Renal cortex interstitium (tissue), 11 donors: ENCODE results near the gene MERTK. TPM values are rescaled to one million over a fixed set of nuclear protein-coding genes. Genes with fewer than 3 reads are reported as not detected.

ENCODE experiments used
- DNase-seq, 11 donors: peaks; one replicate each; pipeline ENCODE4 v3.0.0-alpha.2; 2013; ENCODE audit warnings: low read depth in 9 of 11, low spot score in 4 of 11; ENCODE audit errors: extremely low read depth in 1 of 11
- polyA plus RNA-seq, 3 donors: library from polyadenylated mRNA; unstranded; fragments of 120-200 nt; gene quantifications; one replicate each; pipeline ENCODE4 v1.2.1, GENCODE V29; 2013; ENCODE audit not compliant: insufficient read length in 3 of 3

The MERTK gene
- polyA plus RNA-seq, 3 donors, result 17.0 to 20.4 (median 18.7) TPM

GRCh38 chr2:111966241-111966640, 67.8 kb downstream of the MERTK start:
- DNase-seq, result no peak

GRCh38 chr2:111967018-111967417, 68.6 kb downstream of the MERTK start:
- DNase-seq, result no peak

GRCh38 chr2:111970453-111970852, 72.0 kb downstream of the MERTK start:
- no peak for DNase-seq

- DNase-seq, result no peak
Measured at GRCh38 chr2:111972955-111973565, 74.7 kb downstream of the MERTK start.

DNA sequence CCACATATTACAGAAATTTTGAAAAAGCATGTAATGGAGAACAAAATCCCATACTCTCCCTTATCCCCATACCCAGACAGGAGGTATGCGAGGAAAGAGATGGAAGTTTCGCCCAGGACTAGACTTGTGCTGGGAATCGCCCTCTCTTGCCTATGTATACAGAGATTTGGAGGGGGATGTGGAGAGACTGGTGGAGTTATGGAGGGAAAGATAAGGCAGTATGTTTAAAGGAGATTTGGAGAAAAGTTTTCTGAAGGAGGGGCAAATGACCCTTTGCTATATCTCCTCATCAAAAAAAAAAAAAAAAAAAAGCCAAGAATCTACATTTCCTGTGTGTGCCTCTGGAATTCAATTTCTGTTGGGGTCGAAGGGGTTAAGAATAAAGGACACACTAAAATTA, 75.3 kb downstream of the MERTK start:
- DNase-seq, result no peak

GRCh38 chr2:111975053-111975552, 76.7 kb downstream of the MERTK start:
- DNase-seq, result no peak

GRCh38 chr2:111975819-111976218, 77.4 kb downstream of the MERTK start:
- DNase-seq, result no peak

GRCh38 chr2:111977240-111977639, 78.8 kb downstream of the MERTK start:
- no peak for DNase-seq

- DNase-seq, result no peak
Measured at GRCh38 chr2:111978452-111979170, 80.2 kb downstream of the MERTK start.

- DNase-seq, result no peak
Measured at GRCh38 chr2:111981666-111982065, 83.3 kb downstream of the MERTK start.

- no peak for DNase-seq
Measured at GRCh38 chr2:111982822-111983221, 84.4 kb downstream of the MERTK start.

DNA sequence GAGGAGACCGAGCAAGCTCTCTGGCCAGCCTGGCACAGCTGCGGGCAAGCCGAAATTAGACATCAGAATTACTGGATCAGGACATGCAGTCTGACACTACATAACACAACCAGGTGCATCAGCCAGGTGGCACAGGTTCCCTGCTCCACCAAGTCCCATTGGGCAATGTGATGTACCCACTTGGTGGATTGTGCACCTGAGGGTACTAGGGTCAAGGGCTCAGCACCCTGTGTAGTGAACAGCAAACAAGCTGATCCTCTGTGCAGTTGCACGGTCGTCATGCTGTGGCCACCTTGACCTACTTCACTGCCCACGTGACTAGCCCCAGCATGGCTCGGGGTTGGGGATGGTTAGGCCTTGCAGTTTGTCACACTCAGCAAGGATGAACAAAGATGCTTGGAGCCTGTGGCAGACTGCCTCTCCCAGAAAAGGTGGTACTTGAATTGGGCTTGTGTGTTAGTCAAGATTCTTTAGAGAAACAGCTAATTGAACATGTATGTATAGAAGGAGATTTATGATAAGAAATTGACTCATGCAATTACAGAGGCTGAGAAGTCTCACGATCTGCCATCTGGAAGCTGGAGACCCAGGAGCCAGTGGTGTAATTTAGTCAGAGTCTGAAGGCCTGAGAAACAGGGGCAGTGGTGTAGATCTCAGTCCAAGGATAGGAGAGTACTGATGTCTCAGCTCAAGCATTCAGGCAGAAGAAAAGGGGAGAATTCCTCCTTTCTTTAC, 85.2 kb downstream of the MERTK start:
- DNase-seq, result no peak

- DNase-seq, result no peak
Measured at GRCh38 chr2:111984213-111984604, 85.8 kb downstream of the MERTK start.

DNA sequence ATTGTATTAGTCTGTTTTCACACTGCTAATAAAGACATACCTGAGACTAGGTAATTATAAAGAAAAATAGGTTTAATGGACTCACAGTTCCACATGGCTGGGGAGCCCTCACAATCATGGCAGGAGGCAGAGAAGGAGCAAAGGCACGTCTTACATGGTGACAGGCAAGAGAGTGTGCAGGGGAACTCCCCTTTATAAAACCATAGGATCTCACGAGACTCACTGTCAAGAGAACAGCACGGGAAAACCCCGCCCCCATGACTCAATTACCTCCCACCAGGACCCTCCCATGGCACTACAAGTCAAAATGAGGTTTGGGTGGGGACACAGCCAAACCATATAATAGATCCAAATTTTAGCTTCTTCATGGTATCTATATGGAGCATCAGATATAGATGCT, 87.1 kb downstream of the MERTK start:
- DNase-seq, result no peak

GRCh38 chr2:111986116-111986900, 87.9 kb downstream of the MERTK start:
- DNase-seq, result no peak

DNA sequence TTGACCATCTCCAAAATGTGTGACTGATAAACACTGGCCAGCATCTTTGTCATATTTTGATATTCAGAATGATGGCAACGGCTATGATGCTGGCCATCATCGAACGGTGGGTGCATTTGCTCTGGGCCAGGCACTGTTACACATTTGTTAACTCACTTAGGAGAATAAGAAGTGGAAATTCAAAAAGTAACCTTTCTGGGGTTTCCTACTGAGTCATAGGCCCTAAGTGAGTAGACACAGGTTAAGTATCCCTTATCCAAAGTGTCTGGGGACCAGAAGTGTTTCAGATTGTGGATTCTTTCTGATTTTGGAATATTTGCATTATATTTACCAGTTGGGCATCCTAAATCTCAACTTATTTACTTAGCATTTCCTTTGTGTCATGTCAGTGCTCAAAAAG, 92.0 kb downstream of the MERTK start:
- DNase-seq, result no peak

GRCh38 chr2:111990856-111991255, 92.4 kb downstream of the MERTK start:
- DNase-seq, result no peak

- DNase-seq, result no peak
Measured at GRCh38 chr2:111994042-111994441, 95.6 kb downstream of the MERTK start.

DNA sequence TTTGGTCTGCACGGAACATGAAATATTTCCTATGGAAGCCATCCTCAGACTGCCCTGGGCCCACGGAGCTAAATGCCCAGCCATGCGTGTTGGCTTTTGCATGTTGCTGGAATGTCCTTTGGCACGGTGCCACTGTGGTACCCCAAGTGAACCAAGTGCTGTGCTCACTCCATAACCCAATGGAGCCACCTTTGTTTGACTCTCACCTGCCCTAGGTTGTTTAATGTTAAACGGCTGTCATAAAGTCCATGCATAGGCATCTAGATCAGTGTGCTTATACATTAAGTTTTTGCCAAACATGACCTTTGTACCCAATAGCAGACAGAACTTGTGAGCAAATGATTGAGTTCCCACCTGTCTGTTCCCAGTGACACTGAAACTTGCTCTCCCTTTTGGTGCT, 96.7 kb downstream of the MERTK start:
- DNase-seq, result no peak
